Measurements from ENCODE around the gene ARIH2.
A peak's percentile ranks its signal among the peaks of the same experiment; 100 is the strongest.

ARIH2 gene

DNA sequence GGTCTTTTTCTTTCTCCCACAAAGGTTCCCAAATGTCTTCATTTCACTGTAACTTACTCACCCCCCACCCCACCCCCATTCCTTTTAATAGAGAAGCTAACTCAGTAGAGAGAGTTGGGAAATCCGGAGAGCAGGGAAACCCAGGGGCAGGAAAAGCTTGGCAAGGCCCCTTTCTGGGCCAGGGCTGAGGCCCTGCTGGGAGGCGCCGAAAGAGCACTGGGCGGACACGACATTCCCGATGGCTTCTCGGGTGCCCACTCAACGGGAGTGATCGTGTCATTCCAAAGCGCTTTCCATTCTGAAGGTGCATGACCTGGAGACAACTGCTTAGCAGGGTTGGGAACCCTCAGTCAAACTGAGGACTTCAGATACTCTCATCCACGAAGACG, 101.3 kb downstream of the ARIH2 start:
- Histone ChIP-seq H3K36me3 (peaks cover 29 to 46% (median 35%) of the 10 kb centered on the region in 3 donors), H3K4me1 (peaks cover 0 to 51% (median 43%) of the 10 kb centered on the region in 4 donors), H3K27ac (peak overlapping the region; percentile 97 to 98), H3K27me3 (no peaks in the 10 kb centered on the region), H3K4me3 (peak overlapping the region; percentile 72 to 97), H3K9me3 (no peaks in the 10 kb centered on the region)
- TF ChIP-seq, protein P1, sequence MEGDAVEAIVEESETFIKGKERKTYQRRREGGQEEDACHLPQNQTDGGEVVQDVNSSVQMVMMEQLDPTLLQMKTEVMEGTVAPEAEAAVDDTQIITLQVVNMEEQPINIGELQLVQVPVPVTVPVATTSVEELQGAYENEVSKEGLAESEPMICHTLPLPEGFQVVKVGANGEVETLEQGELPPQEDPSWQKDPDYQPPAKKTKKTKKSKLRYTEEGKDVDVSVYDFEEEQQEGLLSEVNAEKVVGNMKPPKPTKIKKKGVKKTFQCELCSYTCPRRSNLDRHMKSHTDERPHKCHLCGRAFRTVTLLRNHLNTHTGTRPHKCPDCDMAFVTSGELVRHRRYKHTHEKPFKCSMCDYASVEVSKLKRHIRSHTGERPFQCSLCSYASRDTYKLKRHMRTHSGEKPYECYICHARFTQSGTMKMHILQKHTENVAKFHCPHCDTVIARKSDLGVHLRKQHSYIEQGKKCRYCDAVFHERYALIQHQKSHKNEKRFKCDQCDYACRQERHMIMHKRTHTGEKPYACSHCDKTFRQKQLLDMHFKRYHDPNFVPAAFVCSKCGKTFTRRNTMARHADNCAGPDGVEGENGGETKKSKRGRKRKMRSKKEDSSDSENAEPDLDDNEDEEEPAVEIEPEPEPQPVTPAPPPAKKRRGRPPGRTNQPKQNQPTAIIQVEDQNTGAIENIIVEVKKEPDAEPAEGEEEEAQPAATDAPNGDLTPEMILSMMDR (IDR thresholded peaks at IDR 0.05): no peak
- intact Hi-C loops (cut with DNase I; ENCODE audit: low total_unique reads): loop anchor here (5.0 kb wide), 1 partner anchor 33 kb away; no protein-coding TSS in a partner anchor
- DNase-seq: no peak

DNA sequence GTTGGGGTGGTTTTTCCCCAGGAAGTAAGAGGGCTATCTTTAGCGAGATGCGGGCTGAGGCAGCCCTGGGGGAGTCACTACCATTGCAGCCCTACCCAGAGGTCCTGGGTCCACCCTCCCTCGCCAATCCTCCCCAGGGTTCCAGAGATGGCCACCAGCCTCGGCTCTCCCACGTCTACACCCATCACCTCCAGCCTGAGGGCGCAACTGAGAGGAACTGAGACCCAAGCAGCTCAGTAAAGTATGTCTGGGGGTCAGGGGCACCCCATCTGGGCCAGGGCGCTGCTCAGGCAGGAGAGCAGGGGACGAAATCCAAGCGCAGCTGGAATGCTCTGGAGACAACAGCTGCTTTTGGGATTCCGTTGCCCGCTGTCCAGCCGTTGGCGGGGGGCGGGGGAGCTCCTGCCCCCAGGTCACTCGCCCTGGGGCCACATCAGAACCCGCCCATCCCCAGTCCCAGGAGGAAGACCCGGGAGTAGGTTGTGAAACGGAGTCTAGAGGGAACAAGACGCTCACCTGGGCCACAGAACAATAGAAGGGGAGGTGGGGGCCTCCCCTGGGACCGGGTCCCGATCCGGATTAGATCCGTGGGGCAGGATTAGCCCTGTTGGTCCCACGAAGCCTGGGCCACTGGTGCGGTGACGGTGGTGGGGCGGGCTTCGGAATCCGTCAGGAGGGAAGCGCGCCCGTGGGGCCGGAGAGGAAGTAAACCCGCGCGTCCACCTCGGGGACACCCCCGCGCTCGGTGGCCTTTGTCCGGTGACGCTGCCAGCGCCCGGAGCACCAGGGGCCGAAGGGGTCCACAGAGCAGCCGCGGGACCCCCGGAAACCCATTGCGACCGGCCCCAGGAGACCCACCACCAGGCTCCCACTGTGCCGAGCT, 101.9 kb downstream of the ARIH2 start:
- Histone ChIP-seq H3K4me3 (peak overlapping the region; percentile 72 to 97), H3K27ac (peak overlapping the region; percentile 97 to 98), H3K36me3 (peaks cover 29 to 46% (median 35%) of the 10 kb centered on the region in 3 donors), H3K4me1 (peaks cover 0 to 54% (median 43%) of the 10 kb centered on the region in 4 donors), H3K9me3 (no peaks in the 10 kb centered on the region), H3K27me3 (no peaks in the 10 kb centered on the region)
- peak; percentile 48 to 82 for DNase-seq
- intact Hi-C loops (cut with DNase I; ENCODE audit: low total_unique reads): loop anchor here (5.0 kb wide), 1 partner anchor 33 kb away; no protein-coding TSS in a partner anchor
- TF ChIP-seq, protein P1 (IDR thresholded peaks at IDR 0.05): no peak

DNA sequence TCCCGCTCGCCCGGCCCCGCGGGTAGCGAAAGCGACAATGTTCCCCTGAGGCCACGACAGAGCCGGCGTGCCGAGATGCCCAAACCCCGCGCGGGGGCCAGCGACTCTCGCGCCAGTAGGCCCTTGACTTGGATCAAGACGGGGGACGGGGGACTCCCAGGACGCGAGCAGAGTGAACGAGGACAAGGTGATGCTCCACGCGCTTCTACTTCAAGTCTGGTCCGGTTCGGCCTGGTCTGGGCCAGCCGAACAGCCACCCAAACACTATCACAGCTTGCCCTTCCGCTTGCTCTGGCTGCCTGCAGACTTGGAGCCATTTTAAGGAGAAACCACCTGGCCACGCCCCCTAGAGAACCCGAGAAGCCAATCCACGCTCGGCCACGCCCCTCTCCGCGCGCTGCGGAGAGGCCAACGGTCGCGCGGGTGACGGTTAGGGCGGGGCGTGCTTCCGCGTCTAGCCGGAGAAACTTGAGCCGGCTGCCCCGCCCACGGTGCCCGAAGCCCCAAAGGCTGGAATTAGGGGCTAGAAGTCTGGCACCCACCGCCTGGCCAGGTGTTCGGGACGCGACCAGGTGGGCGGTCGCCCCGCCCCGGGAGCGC, 102.7 kb downstream of the ARIH2 start:
- intact Hi-C loops (cut with DNase I; ENCODE audit: low total_unique reads): loop anchor here (5.0 kb wide), 1 partner anchor 34 kb away; no protein-coding TSS in a partner anchor
- H3K4me1 ChIP-seq: peaks cover 0 to 54% (median 43%) of the 10 kb centered on the region in 4 donors
- H3K27me3 ChIP-seq: no peaks in the 10 kb centered on the region

DNA sequence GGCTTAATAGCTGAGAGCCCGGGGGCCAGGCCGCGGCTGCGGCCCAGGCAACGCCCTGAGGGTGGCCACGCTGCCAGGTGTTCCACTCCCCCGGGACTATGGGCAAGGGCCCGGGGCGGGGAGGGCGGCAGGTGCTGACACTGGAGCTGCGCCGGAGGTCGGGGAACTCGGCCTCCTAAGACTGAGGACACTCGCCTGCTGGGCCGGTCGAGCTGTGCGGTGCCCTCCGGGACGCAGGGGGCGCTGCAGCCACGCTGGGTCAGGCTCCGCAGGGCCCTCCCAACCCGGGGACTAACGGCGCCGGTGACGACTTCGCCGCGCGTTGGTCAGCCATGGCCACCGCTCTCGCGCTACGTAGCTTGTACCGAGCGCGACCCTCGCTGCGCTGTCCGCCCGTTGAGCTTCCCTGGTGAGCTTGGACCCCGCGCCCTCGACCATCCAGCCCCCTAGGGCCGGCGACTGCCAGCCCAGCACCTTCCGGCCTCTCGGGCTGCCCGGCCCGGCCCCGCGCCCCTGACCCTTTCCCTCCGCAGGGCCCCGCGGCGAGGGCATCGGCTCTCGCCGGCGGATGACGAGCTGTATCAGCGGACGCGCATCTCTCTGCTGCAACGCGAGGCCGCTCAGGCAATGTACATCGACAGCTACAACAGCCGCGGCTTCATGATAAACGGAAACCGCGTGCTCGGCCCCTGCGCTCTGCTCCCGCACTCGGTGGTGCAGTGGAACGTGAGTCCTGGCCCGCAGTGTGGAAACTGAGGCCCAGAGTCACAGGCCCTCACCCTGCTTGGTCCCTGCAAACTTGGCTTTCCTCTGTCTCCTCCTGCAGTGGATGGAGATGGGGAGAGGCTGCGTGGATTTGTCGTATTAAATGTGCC, 103.4 kb downstream of the ARIH2 start, which contains the start of gene NDUFAF3:
Gene NDUFAF3 (plus strand): TSS at position 309 of the 875 bp plus-strand sequence. CDS start 24 bp downstream, at position 333.
- peak within 1 kb of the TSS; percentile 72 to 97 for H3K4me3 ChIP-seq
- intact Hi-C loops (cut with DNase I; ENCODE audit: low total_unique reads): loop anchor here (5.0 kb wide), 1 partner anchor 35 kb away; no protein-coding TSS in a partner anchor
- TF ChIP-seq, protein P1 (IDR thresholded peaks at IDR 0.05): peak; percentile 98 to 99
- peaks cover 24 to 46% (median 32%) of the 10 kb centered on the region in 3 donors for H3K36me3 ChIP-seq
- no peaks in the 10 kb centered on the region for H3K9me3 ChIP-seq
- peaks cover 0 to 48% (median 39%) of the 10 kb centered on the region in 4 donors for H3K4me1 ChIP-seq
- peak within 1 kb of the TSS; percentile 97 to 98 for H3K27ac ChIP-seq
- no peaks in the 10 kb centered on the region for H3K27me3 ChIP-seq
- DNase-seq: peak; percentile 87 to 95

More for the DNA sequence above, 102.7 kb downstream of the ARIH2 start:
- Histone ChIP-seq H3K9me3 (no peaks in the 10 kb centered on the region), H3K36me3 (peaks cover 24 to 46% (median 33%) of the 10 kb centered on the region in 3 donors), H3K4me3 (peak overlapping the region; percentile 72 to 97), H3K27ac (peak overlapping the region; percentile 97 to 98)
- DNase-seq: peak; percentile 100
- TF ChIP-seq, protein P1 (IDR thresholded peaks at IDR 0.05): no peak

Measured in tibial artery (tissue), 4 donors.